ENCODE data around the gene OR51L1.

DNA sequence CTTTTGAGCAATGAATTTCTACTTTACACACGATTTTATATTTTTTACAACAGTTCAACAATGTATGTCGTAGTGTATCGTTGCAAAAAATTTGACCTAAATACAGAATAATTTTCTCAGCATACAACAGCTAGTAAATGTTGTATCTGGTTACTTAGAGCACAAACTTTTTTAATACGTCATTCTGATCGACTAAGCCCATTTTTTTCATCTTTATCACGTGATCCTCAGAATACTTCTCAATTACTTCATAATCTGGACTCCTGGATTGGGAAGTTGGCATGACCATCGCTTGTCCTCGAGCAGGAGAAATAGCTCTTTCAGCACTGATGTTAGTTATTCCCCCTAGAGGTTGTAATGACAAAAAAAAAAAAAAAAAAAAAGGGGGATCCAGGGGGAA is 16.6 kb downstream of the OR51L1 start:
- TF ChIP-seq, protein P1, sequence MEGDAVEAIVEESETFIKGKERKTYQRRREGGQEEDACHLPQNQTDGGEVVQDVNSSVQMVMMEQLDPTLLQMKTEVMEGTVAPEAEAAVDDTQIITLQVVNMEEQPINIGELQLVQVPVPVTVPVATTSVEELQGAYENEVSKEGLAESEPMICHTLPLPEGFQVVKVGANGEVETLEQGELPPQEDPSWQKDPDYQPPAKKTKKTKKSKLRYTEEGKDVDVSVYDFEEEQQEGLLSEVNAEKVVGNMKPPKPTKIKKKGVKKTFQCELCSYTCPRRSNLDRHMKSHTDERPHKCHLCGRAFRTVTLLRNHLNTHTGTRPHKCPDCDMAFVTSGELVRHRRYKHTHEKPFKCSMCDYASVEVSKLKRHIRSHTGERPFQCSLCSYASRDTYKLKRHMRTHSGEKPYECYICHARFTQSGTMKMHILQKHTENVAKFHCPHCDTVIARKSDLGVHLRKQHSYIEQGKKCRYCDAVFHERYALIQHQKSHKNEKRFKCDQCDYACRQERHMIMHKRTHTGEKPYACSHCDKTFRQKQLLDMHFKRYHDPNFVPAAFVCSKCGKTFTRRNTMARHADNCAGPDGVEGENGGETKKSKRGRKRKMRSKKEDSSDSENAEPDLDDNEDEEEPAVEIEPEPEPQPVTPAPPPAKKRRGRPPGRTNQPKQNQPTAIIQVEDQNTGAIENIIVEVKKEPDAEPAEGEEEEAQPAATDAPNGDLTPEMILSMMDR (conservative IDR thresholded peaks at IDR 0.05; ENCODE audit: low read depth, low read length): no peak
- no peak for TF ChIP-seq EZH2phosphoT487 (IDR thresholded peaks at IDR 0.05; ENCODE audit: borderline replicate concordance, low read length)
